ENCODE data around the gene RBM45.
"Not testable (repeated sequence)": the region's sequence is repeated elsewhere in the genome, so short reads cannot be mapped to it uniquely, and the experiment has no call there.

The RBM45 gene

GRCh38 chr2:178112202-178113152 lies at the start of gene RBM45:
TSS of gene RBM45 (plus strand) at chr2:178112437. CDS start at chr2:178112547, 110 bp downstream.
- DNase-seq (ENCODE audit: low read depth in 1 of 2, low spot score in 1 of 2) = peak; percentile 71 to 83

- no peak for DNase-seq (ENCODE audit: low read depth in 1 of 2, low spot score in 1 of 2)
These were observed 45.9 kb upstream of the RBM45 start for GRCh38 chr2:178066324-178066723.

GRCh38 chr2:178066890-178067669 lies 45.2 kb upstream of the RBM45 start:
- no peak for DNase-seq (ENCODE audit: low read depth in 1 of 2, low spot score in 1 of 2)

GRCh38 chr2:178068823-178069454 lies 43.3 kb upstream of the RBM45 start:
- no peak for DNase-seq (ENCODE audit: low read depth in 1 of 2, low spot score in 1 of 2)

- no peak for DNase-seq (ENCODE audit: low read depth in 1 of 2, low spot score in 1 of 2)
These were observed 42.7 kb upstream of the RBM45 start for GRCh38 chr2:178069551-178069950.

- DNase-seq (ENCODE audit: low read depth in 1 of 2, low spot score in 1 of 2) = no peak
These were observed 41.4 kb upstream of the RBM45 start for GRCh38 chr2:178070824-178071223.

GRCh38 chr2:178072000-178072382 lies 40.2 kb upstream of the RBM45 start:
- DNase-seq (ENCODE audit: low read depth in 1 of 2, low spot score in 1 of 2) = no peak

GRCh38 chr2:178072383-178073301 lies 39.6 kb upstream of the RBM45 start, which contains the start of gene PDE11A:
TSS of gene PDE11A (minus strand) at chr2:178072777. CDS start at chr2:178072437, 340 bp downstream.
- DNase-seq (ENCODE audit: low read depth in 1 of 2, low spot score in 1 of 2) = no peak

- no peak for DNase-seq (ENCODE audit: low read depth in 1 of 2, low spot score in 1 of 2)
These were observed 37.9 kb upstream of the RBM45 start for GRCh38 chr2:178074123-178075005.

GRCh38 chr2:178075006-178075326 lies 37.3 kb upstream of the RBM45 start:
- no peak for DNase-seq (ENCODE audit: low read depth in 1 of 2, low spot score in 1 of 2)

GRCh38 chr2:178076130-178076529 lies 36.1 kb upstream of the RBM45 start:
- no peak for DNase-seq (ENCODE audit: low read depth in 1 of 2, low spot score in 1 of 2)

GRCh38 chr2:178079279-178079678 lies 33.0 kb upstream of the RBM45 start:
- not testable (repeated sequence) for DNase-seq (ENCODE audit: low read depth in 1 of 2, low spot score in 1 of 2)

- no peak for DNase-seq (ENCODE audit: low read depth in 1 of 2, low spot score in 1 of 2)
These were observed 29.7 kb upstream of the RBM45 start for GRCh38 chr2:178082408-178083045.

- no peak for DNase-seq (ENCODE audit: low read depth in 1 of 2, low spot score in 1 of 2)
These were observed 28.0 kb upstream of the RBM45 start for GRCh38 chr2:178084273-178084672.

- DNase-seq (ENCODE audit: low read depth in 1 of 2, low spot score in 1 of 2) = no peak
These were observed 23.4 kb upstream of the RBM45 start for GRCh38 chr2:178088774-178089270.

- no peak for DNase-seq (ENCODE audit: low read depth in 1 of 2, low spot score in 1 of 2)
These were observed 18.8 kb upstream of the RBM45 start for GRCh38 chr2:178093471-178093870.

- no peak for DNase-seq (ENCODE audit: low read depth in 1 of 2, low spot score in 1 of 2)
These were observed 10.7 kb upstream of the RBM45 start for GRCh38 chr2:178101321-178102079.

- no peak for DNase-seq (ENCODE audit: low read depth in 1 of 2, low spot score in 1 of 2)
These were observed 6.7 kb upstream of the RBM45 start for GRCh38 chr2:178105566-178105965.

Data from stimulated activated CD4-positive, alpha-beta T cell treated with anti-CD3 and anti-CD28 coated beads, Interleukin-15, amount 100 ng/mL, for 1 hour (primary cell).